ENCODE measurements around the gene NANOS3. TPM values are rescaled to one million over a fixed set of nuclear protein-coding genes. Genes with fewer than 3 reads are reported as not detected.
"Not testable (repeated sequence)": the region's sequence is repeated elsewhere in the genome, so short reads cannot be mapped to it uniquely, and the experiment has no call there.

NANOS3 gene
- total RNA-seq, 1 experiment from 2014 or later: not detected

DNA sequence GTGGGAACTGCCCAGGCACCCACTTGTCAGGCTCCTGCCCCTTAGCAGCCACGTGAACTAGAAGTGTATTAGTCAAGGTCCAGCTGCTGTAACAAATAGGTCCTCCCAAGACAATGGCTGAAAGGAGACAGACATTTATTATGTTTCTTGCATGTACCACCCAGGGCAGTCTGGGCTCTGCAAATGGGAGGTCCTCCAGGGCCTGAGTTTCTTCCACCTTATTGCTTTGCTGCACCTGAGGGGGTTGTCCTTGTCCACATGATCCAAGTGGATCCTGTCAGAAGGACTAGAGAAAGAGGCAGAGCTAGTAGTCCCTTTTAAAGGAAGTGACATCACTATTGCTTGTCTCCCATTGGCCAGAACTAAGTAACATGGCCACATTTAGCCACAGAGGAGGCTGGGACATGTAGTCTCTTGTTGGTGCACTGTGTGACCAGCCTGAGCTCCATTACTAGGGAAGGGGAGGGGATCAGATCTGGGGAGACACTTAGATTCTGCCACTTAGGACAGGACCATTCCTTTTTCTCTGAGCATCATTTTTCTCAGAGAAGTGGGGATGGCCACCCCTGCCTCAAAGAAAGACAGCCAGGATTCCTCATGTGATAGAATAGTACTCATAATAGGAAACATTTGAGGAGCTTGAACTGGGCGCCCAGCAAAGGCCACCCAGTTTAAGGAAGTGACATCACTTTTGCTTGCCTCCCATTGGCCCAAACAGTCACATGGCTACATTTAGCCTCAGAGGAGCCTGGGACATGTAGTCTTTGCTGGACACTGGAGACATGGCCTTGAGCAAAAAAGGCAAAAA is 44.2 kb downstream of the NANOS3 start:
- peak; percentile 69 for DNase-seq (ENCODE audit: low read depth)

GRCh38 chr19:13922118-13922517 is 45.2 kb downstream of the NANOS3 start:
- DNase-seq (ENCODE audit: low read depth): not testable (repeated sequence)

- no peak for DNase-seq (ENCODE audit: low read depth)
These were observed 46.5 kb downstream of the NANOS3 start for GRCh38 chr19:13923194-13923987.

- no peak for DNase-seq (ENCODE audit: low read depth)
These were observed 49.1 kb downstream of the NANOS3 start for GRCh38 chr19:13926010-13926409.

DNA sequence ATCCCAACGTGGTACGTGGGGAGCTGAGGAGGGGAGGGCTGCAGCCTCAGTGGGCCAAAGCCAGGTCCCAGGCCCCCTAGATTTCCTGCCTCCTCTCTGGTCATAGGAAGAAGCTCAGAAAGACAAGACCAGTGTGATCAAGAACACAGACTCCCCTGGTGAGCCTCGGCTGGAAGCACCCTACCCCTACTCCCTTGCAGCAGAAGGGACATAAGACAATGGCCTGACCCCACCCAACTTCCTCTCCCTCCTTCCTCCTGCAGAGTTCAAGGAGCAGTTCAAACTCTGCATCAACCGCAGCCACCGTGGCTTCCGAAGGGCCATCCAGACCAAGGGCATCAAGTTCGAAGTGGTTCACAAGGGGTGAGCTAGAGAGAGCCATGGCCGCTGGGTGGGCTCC is 49.8 kb downstream of the NANOS3 start:
- no peak for DNase-seq (ENCODE audit: low read depth)

GRCh38 chr19:13929340-13929739 is 52.4 kb downstream of the NANOS3 start:
- no peak for DNase-seq (ENCODE audit: low read depth)

- no peak for DNase-seq (ENCODE audit: low read depth)
These were observed 53.0 kb downstream of the NANOS3 start for GRCh38 chr19:13929956-13930355.

Other genes starting within 250 kb of the NANOS3 start
- gene MRI1, start 112.6 kb upstream of the NANOS3 start, total RNA-seq (2014; rRNA removed): 38.7 and 50.3 TPM in 2 replicates
- gene C19orf53, start 102.7 kb upstream of the NANOS3 start, total RNA-seq (2014; rRNA removed): 172 and 183 TPM in 2 replicates
- gene ZSWIM4, start 81.7 kb upstream of the NANOS3 start, total RNA-seq (2014; rRNA removed): 1.8 and 2.7 TPM in 2 replicates
- 1.1 and 1.7 TPM in 2 replicates for gene BRME1, start 29.0 kb downstream of the NANOS3 start, total RNA-seq (2014; rRNA removed)
- 19.2 and 21.0 TPM in 2 replicates for gene CC2D1A, start 29.1 kb downstream of the NANOS3 start, total RNA-seq (2014; rRNA removed)
- 2.1 and 5.2 TPM in 2 replicates for gene PODNL1, start 61.3 kb downstream of the NANOS3 start, total RNA-seq (2014; rRNA removed)
- 28.8 and 30.2 TPM in 2 replicates for gene DCAF15, start 75.4 kb downstream of the NANOS3 start, total RNA-seq (2014; rRNA removed)
- gene RFX1, start 129.2 kb downstream of the NANOS3 start, total RNA-seq (2014; rRNA removed): 2.2 and 2.5 TPM in 2 replicates
- gene RLN3, start 151.0 kb downstream of the NANOS3 start, total RNA-seq (2014; rRNA removed): not detected in 2 replicates
- 0.29 and 0.32 TPM in 2 replicates for gene IL27RA, start 154.6 kb downstream of the NANOS3 start, total RNA-seq (2014; rRNA removed)
- 0.11 and 0.38 TPM in 2 replicates for gene PALM3, start 184.9 kb downstream of the NANOS3 start, total RNA-seq (2014; rRNA removed)
- gene MISP3, start 195.7 kb downstream of the NANOS3 start, total RNA-seq (2014; rRNA removed): 0.19 and 0.34 TPM in 2 replicates
- gene C19orf67, start 208.6 kb downstream of the NANOS3 start, total RNA-seq (2014; rRNA removed): not detected in 2 replicates
- gene SAMD1, start 213.6 kb downstream of the NANOS3 start, total RNA-seq (2014; rRNA removed): 59.3 and 64.5 TPM in 2 replicates
- 64.7 and 76.2 TPM in 2 replicates for gene PRKACA, start 240.6 kb downstream of the NANOS3 start, total RNA-seq (2014; rRNA removed)